K562 (cell line): ENCODE measurements around the gene FHIT. TPM values are rescaled to one million over a fixed set of nuclear protein-coding genes. Genes with fewer than 3 reads are reported as not detected.

Source experiments
- ARNT ChIP-seq, 2 experiments: fragments of 450-650 bp; IDR thresholded peaks; 2 replicates each; pipeline ENCODE4 v1.6.1; 2016; ENCODE audit warnings: mild to moderate bottlenecking in 1 of 2
- ATF1 ChIP-seq, 2 experiments: fragments of 450-650 bp in 1 of 2; IDR thresholded peaks; 2 replicates each; pipeline ENCODE4 v1.6.1; 2016; ENCODE audit warnings: missing compliant biosample characterization in 1 of 2, missing genetic modification characterization in 1 of 2
- CREM ChIP-seq: IDR thresholded peaks from 2 replicates; pipeline ENCODE4 v1.6.1; 2014; ENCODE audit warnings: antibody characterized with exemption, low read depth
- DNMT1 ChIP-seq: fragments of 450-650 bp; IDR thresholded peaks from 2 replicates; pipeline ENCODE4 v1.6.1; 2016; ENCODE audit warnings: antibody characterized with exemption, mild to moderate bottlenecking
- FOS ChIP-seq: IDR thresholded peaks from 3 replicates; pipeline ENCODE4 v1.6.1; 2011; ENCODE audit not compliant: insufficient read length; ENCODE audit errors: extremely low read depth
- JUNB ChIP-seq: fragments of 450-650 bp; formaldehyde crosslinking; conservative IDR thresholded peaks from 2 replicates; pipeline ENCODE4 v1.4.0; 2020; ENCODE audit warnings: mild to moderate bottlenecking
- L3MBTL2 ChIP-seq: fragments of 450-650 bp; IDR thresholded peaks from 2 replicates; pipeline ENCODE4 v1.6.1; 2016; ENCODE audit warnings: mild to moderate bottlenecking, moderate library complexity
- MTA2 ChIP-seq: fragments of 450-650 bp; IDR thresholded peaks from 2 replicates; pipeline ENCODE4 v1.6.1; 2016; ENCODE audit warnings: low read depth
- POLR2A ChIP-seq: fragments of 450-650 bp; conservative IDR thresholded peaks from 2 replicates; pipeline ENCODE4 v1.6.1; 2016
- POLR2H ChIP-seq: IDR thresholded peaks from 2 replicates; pipeline ENCODE4 v1.6.1; 2016; ENCODE audit warnings: missing genetic modification characterization, low read depth, mild to moderate bottlenecking, control low read depth, missing compliant biosample characterization, moderate library complexity
- SMARCA4 ChIP-seq: fragments of 450-650 bp; IDR thresholded peaks from 2 replicates; pipeline ENCODE4 v1.6.1; 2016
- ZBTB17 ChIP-seq: fragments of 450-650 bp; formaldehyde crosslinking; IDR thresholded peaks from 2 replicates; pipeline ENCODE4 v1.4.0; 2020; ENCODE audit warnings: mild to moderate bottlenecking
- ZC3H8 ChIP-seq: fragments of 450-650 bp; IDR thresholded peaks from 2 replicates; pipeline ENCODE4 v1.6.1; 2017
- ZKSCAN1 ChIP-seq: fragments of 150-350 bp; IDR thresholded peaks from 2 replicates; pipeline ENCODE4 v1.6.1; 2016; ENCODE audit warnings: low read depth, low read length
- ZNF263 ChIP-seq: sonication (generic); formaldehyde crosslinking; IDR thresholded peaks from 2 replicates; pipeline ENCODE4 v1.8.0; 2022; ENCODE audit warnings: mild to moderate bottlenecking, missing genetic modification reagents, borderline replicate concordance
- ZNF766 ChIP-seq: fragments of 200-800 bp; sonication (Bioruptor generic); conservative IDR thresholded peaks from 2 replicates; pipeline ENCODE4 v1.6.1; 2016; ENCODE audit warnings: missing genetic modification characterization, missing compliant biosample characterization
- polyA plus RNA-seq, 8 experiments: library from polyadenylated mRNA; depleted of rRNA in 4 of 8; stranded (reverse) in 5 of 8; unstranded in 3 of 8; fragments of >200 nt; fragmentation: Nextera tagmentation in 2 of 8; fragmentation: Illumina TruSeq in 1 of 8; extraction: Ambion mirVana in 2 of 8; extraction: Trizol in 1 of 8; gene quantifications; 2 replicates each; pipeline versions ENCODE4 v1.2.1 to v1.2.3, GENCODE V29; 2011 to 2014; ENCODE audit warnings: inconsistent platforms in 1 of 8, missing spikeins in 1 of 8
- total RNA-seq, 7 experiments: library from RNA; depleted of rRNA in 6 of 7; stranded (reverse); fragments of >200 nt in 6 of 7; fragmentation: Illumina TruSeq in 2 of 7; extraction: Trizol in 2 of 7; gene quantifications; 2 replicates each; pipeline versions ENCODE4 v1.2.1 to v1.2.3, GENCODE V29; 2011 to 2021; ENCODE audit warnings: low replicate concordance in 1 of 7
- TF ChIP-seq, protein P1 (sequence below), 3 experiments: fragments of 200-800 bp in 1 of 3; fragments of 250-450 bp in 1 of 3; fragments of 450-650 bp in 1 of 3; sonication (Bioruptor Pico) in 1 of 3; sonication (Bioruptor generic) in 1 of 3; formaldehyde crosslinking in 1 of 3; IDR thresholded peaks; 2 replicates each; pipeline versions ENCODE4 v1.6.1 to v1.8.0; 2016 to 2022; ENCODE audit warnings: mild to moderate bottlenecking in 2 of 3, missing genetic modification characterization in 2 of 3, missing compliant biosample characterization in 1 of 3, moderate library complexity in 1 of 3
- TF ChIP-seq, protein P2 (sequence below): fragments of 450-650 bp; IDR thresholded peaks from 2 replicates; pipeline ENCODE4 v1.6.1; 2016
- TF ChIP-seq, protein P3 (sequence below): IDR thresholded peaks from 3 replicates; pipeline ENCODE4 v1.6.1; 2011; ENCODE audit warnings: borderline replicate concordance, mild to moderate bottlenecking, moderate library complexity; ENCODE audit not compliant: insufficient read length; ENCODE audit errors: extremely low read depth

Gene FHIT
- total and polyA plus RNA-seq, 9 of the 15 experiments (the other 6 are each of a cell fraction or from before 2014, with no cell fraction given) = 1.7 to 9.1 (median 4.3) TPM

DNA sequence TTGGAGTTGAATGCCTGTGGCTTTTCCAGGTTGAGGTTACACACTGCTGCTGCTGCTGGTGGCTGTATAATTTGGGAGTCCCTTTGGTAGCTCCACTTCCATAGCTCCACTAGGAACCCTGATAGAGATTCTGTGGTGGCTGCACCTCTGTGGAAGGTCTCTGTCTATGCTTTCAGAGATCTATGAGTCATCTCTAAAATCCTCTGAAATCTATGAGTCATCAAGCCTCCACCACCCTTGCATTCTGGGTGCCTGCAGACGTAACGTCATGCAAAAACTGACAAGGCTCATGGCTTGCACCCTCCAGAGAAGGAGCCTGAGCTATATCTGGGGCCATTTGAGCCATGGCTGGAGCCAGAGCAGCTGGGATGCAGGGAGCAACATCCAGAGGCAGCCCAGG is 1164.4 kb downstream of the FHIT start (continued):
- TF ChIP-seq, protein P1, sequence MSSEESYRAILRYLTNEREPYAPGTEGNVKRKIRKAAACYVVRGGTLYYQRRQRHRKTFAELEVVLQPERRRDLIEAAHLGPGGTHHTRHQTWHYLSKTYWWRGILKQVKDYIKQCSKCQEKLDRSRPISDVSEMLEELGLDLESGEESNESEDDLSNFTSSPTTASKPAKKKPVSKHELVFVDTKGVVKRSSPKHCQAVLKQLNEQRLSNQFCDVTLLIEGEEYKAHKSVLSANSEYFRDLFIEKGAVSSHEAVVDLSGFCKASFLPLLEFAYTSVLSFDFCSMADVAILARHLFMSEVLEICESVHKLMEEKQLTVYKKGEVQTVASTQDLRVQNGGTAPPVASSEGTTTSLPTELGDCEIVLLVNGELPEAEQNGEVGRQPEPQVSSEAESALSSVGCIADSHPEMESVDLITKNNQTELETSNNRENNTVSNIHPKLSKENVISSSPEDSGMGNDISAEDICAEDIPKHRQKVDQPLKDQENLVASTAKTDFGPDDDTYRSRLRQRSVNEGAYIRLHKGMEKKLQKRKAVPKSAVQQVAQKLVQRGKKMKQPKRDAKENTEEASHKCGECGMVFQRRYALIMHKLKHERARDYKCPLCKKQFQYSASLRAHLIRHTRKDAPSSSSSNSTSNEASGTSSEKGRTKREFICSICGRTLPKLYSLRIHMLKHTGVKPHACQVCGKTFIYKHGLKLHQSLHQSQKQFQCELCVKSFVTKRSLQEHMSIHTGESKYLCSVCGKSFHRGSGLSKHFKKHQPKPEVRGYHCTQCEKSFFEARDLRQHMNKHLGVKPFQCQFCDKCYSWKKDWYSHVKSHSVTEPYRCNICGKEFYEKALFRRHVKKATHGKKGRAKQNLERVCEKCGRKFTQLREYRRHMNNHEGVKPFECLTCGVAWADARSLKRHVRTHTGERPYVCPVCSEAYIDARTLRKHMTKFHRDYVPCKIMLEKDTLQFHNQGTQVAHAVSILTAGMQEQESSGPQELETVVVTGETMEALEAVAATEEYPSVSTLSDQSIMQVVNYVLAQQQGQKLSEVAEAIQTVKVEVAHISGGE (CRISPR knock-in tag; IDR thresholded peaks at IDR 0.05) = no peak
- no peak for TF ChIP-seq POLR2H (tag)
- TF ChIP-seq SMARCA4 = peak; percentile 59; the same call in 1 of the 2 replicates
- no peak for TF ChIP-seq ATF1 (CRISPR knock-in tag; IDR thresholded peaks at IDR 0.05)
- peak; percentile 79 for TF ChIP-seq ATF1 (tag; IDR thresholded peaks at IDR 0.05)
- TF ChIP-seq, protein P2, sequence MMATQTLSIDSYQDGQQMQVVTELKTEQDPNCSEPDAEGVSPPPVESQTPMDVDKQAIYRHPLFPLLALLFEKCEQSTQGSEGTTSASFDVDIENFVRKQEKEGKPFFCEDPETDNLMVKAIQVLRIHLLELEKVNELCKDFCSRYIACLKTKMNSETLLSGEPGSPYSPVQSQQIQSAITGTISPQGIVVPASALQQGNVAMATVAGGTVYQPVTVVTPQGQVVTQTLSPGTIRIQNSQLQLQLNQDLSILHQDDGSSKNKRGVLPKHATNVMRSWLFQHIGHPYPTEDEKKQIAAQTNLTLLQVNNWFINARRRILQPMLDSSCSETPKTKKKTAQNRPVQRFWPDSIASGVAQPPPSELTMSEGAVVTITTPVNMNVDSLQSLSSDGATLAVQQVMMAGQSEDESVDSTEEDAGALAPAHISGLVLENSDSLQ = no peak
- no peak for TF ChIP-seq MTA2
- no peak for TF ChIP-seq ZKSCAN1
- TF ChIP-seq POLR2A = no peak
- no peak for TF ChIP-seq ARNT (IDR thresholded peaks at IDR 0.05)
- TF ChIP-seq ZNF263 (CRISPR knock-in tag) = no peak
- peak; percentile 97 for TF ChIP-seq JUNB (CRISPR knock-in tag)
- TF ChIP-seq, protein P3, sequence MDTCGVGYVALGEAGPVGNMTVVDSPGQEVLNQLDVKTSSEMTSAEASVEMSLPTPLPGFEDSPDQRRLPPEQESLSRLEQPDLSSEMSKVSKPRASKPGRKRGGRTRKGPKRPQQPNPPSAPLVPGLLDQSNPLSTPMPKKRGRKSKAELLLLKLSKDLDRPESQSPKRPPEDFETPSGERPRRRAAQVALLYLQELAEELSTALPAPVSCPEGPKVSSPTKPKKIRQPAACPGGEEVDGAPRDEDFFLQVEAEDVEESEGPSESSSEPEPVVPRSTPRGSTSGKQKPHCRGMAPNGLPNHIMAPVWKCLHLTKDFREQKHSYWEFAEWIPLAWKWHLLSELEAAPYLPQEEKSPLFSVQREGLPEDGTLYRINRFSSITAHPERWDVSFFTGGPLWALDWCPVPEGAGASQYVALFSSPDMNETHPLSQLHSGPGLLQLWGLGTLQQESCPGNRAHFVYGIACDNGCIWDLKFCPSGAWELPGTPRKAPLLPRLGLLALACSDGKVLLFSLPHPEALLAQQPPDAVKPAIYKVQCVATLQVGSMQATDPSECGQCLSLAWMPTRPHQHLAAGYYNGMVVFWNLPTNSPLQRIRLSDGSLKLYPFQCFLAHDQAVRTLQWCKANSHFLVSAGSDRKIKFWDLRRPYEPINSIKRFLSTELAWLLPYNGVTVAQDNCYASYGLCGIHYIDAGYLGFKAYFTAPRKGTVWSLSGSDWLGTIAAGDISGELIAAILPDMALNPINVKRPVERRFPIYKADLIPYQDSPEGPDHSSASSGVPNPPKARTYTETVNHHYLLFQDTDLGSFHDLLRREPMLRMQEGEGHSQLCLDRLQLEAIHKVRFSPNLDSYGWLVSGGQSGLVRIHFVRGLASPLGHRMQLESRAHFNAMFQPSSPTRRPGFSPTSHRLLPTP = no peak
- peak; percentile 36; the same call in 1 of the 2 replicates for TF ChIP-seq CREM
- TF ChIP-seq ZBTB17 = no peak
- TF ChIP-seq L3MBTL2 = no peak
- TF ChIP-seq FOS = peak; percentile 65
- no peak for TF ChIP-seq ZC3H8
- no peak for TF ChIP-seq ZNF766 (CRISPR knock-in tag)
- TF ChIP-seq DNMT1 = no peak
- TF ChIP-seq, all 486 proteins: peak for 15
